Measurements from ENCODE around the gene ALAD. TPM values are rescaled to one million over a fixed set of nuclear protein-coding genes. Genes with fewer than 3 reads are reported as not detected.

The ALAD gene
- total and polyA plus RNA-seq, 9 of the 15 experiments (the other 6 are each of a cell fraction or from before 2014, with no cell fraction given), result 1.3 to 12.7 (median 6.8) TPM

GRCh38 chr9:113368348-113368981 is 32.6 kb downstream of the ALAD start:
- TF ChIP-seq CREB3 (tag; conservative IDR thresholded peaks at IDR 0.05; ENCODE audit: low read depth) (no peak), TFAP4 (CRISPR knock-in tag; IDR thresholded peaks at IDR 0.05; ENCODE audit: borderline replicate concordance) (0 out of 2 replicates have a peak, but pooled peaks have one; percentile 0), PCBP2 (IDR thresholded peaks at IDR 0.05; ENCODE audit: low read depth, low read length, poor library complexity, severe bottlenecking) (no peak), GTF2E2 (tag; IDR thresholded peaks at IDR 0.05) (0 out of 2 replicates have a peak, but pooled peaks have one; percentile 32), TCF7L2 (IDR thresholded peaks at IDR 0.05; ENCODE audit: low read depth, low read length) (no peak), ETV6 (IDR thresholded peaks at IDR 0.05; ENCODE audit: borderline replicate concordance in 1 of 2, low read depth in 2 of 2, low read length in 1 of 2) (no peak), ETV6 (CRISPR knock-in tag; IDR thresholded peaks at IDR 0.05; ENCODE audit: borderline replicate concordance) (no peak), NCOA1 (IDR thresholded peaks at IDR 0.05; ENCODE audit: low read depth) (no peak)
- Histone ChIP-seq H3K9me3 (replicated peaks; ENCODE audit: control insufficient read depth, insufficient read depth, low read depth, low read length) (no peaks in the 10 kb centered on the region), H3K9me1 (ENCODE audit: control insufficient read depth, insufficient read depth, low read length) (no peaks in the 10 kb centered on the region), H3K4me1 (replicated peaks in 1 of 2; ENCODE audit: control insufficient read depth in 2 of 2, insufficient read depth in 2 of 2, low read length in 2 of 2) (peaks cover 20 to 27% of the 10 kb centered on the region in 2 experiments), H3K9ac (ENCODE audit: insufficient read depth in 1 of 2, low read depth in 2 of 2, low read length in 2 of 2) (no peak overlapping the region), H3K79me2 (ENCODE audit: control insufficient read depth, insufficient read depth, low read length) (no peaks in the 10 kb centered on the region), H3K4me3 (no peak overlapping the region), H4K20me1 (replicated peaks; ENCODE audit: control insufficient read depth, insufficient read depth, low read length) (peaks cover 15% of the 10 kb centered on the region; the same call in 1 of the 2 replicates), H2AFZ (ENCODE audit: low read depth, low read length) (no peak overlapping the region), H3K36me3 (ENCODE audit: control insufficient read depth, insufficient read depth, low read length) (peaks cover 10% of the 10 kb centered on the region; the same call in 2 of the 3 replicates), H3K27me3 (ENCODE audit: control insufficient read depth in 2 of 2, insufficient read depth in 2 of 2, low read length in 2 of 2) (no peaks in the 10 kb centered on the region), H3K27ac (ENCODE audit: extremely low read depth, low read depth, low read length) (no peak overlapping the region), H3K4me2 (ENCODE audit: insufficient read depth, low read length) (no peak overlapping the region)
- DNase-seq (ENCODE audit: extremely low read depth in 1 of 4, low spot score in 3 of 4) (no peak), ATAC-seq (no peak), FAIRE-seq (no peak)
- ChIA-PET CTCF (ENCODE audit: low intra/inter-chr PET ratio) (no interaction called here), POLR2A (interaction anchor here (0.6 to 1.2 kb wide), 5 partner anchors 16 to 93 kb away, joined by 3 to 7 read pairs (median 4); partner anchors contain the start of genes ALAD, CDC26 and PRPF4)
- WGBS (ENCODE audit: insufficient coverage, low coverage, missing lambda C conversion rate), result 41% methylated on average over 5 of the region's 5 CpGs
- no TSS peak for BruUV-seq (replicated peaks)
- intact Hi-C loops (cut with micrococcal nuclease) (no loop called here), in situ Hi-C loops (cut with MboI) (no loop called here)
